HepG2 (cell line): ENCODE results near the gene SYTL1. TPM values are rescaled to one million over a fixed set of nuclear protein-coding genes. Genes with fewer than 3 reads are reported as not detected.

ENCODE experiments used
- AHR ChIP-seq: IDR thresholded peaks from 2 replicates; pipeline ENCODE4 v1.6.1; 2018; ENCODE audit warnings: missing genetic modification reagents, missing compliant biosample characterization
- BCL3 ChIP-seq: sonication (generic); formaldehyde crosslinking; IDR thresholded peaks from 2 replicates; pipeline ENCODE4 v1.5.1; 2020; ENCODE audit warnings: mild to moderate bottlenecking, missing genetic modification reagents, moderate library complexity
- CCAR2 ChIP-seq: fragments of 200-400 bp; formaldehyde crosslinking; optimal IDR thresholded peaks from 2 replicates; pipeline ENCODE3; 2018; ENCODE audit warnings: low read depth, mild to moderate bottlenecking, low read length, moderate library complexity
- HMGXB3 ChIP-seq: sonication (generic); formaldehyde crosslinking; IDR thresholded peaks from 2 replicates; pipeline ENCODE4 v1.4.0; 2020; ENCODE audit warnings: missing genetic modification reagents, borderline replicate concordance
- MIXL1 ChIP-seq: IDR thresholded peaks from 2 replicates; pipeline ENCODE4 v1.6.1; 2016
- MXD3 ChIP-seq: IDR thresholded peaks from 2 replicates; pipeline ENCODE4 v1.6.1; 2016; ENCODE audit warnings: mild to moderate bottlenecking, missing biosample characterization, missing genetic modification reagents
- PRPF4 ChIP-seq: fragments of 200-400 bp; formaldehyde crosslinking; IDR thresholded peaks from 2 replicates; pipeline ENCODE4 v1.6.1; 2016; ENCODE audit warnings: low read length, low read depth; ENCODE audit not compliant: poor library complexity, severe bottlenecking
- SSRP1 ChIP-seq: IDR thresholded peaks from 2 replicates; pipeline ENCODE4 v1.6.1; 2016; ENCODE audit warnings: control low read depth
- SUZ12 ChIP-seq: fragments of 150-350 bp; IDR thresholded peaks from 2 replicates; pipeline ENCODE4 v1.6.1; 2014; ENCODE audit warnings: low read depth, low read length
- THAP11 ChIP-seq: IDR thresholded peaks from 2 replicates; pipeline ENCODE4 v1.6.1; 2016; ENCODE audit warnings: missing biosample characterization, missing genetic modification reagents
- XRCC5 ChIP-seq: fragments of 200-400 bp; formaldehyde crosslinking; optimal IDR thresholded peaks from 2 replicates; pipeline ENCODE3; 2017; ENCODE audit warnings: mild to moderate bottlenecking, low read length
- ZFP37 ChIP-seq: sonication (generic); formaldehyde crosslinking; IDR thresholded peaks from 2 replicates; pipeline ENCODE4 v1.4.0; 2020; ENCODE audit warnings: missing genetic modification reagents, borderline replicate concordance
- ZNF232 ChIP-seq: sonication (generic); formaldehyde crosslinking; IDR thresholded peaks from 2 replicates; pipeline ENCODE4 v1.4.0; 2020; ENCODE audit warnings: missing genetic modification reagents, borderline replicate concordance
- ZNF335 ChIP-seq: sonication (generic); formaldehyde crosslinking; IDR thresholded peaks from 2 replicates; pipeline ENCODE4 v1.4.0; 2020; ENCODE audit warnings: missing genetic modification reagents
- ZNF879 ChIP-seq: sonication (generic); formaldehyde crosslinking; IDR thresholded peaks from 2 replicates; pipeline ENCODE4 v1.8.1; 2023; ENCODE audit warnings: missing genetic modification reagents
- polyA plus RNA-seq, 8 experiments: library from polyadenylated mRNA; depleted of rRNA in 3 of 8; stranded (reverse) in 7 of 8; unstranded in 1 of 8; fragments of >200 nt; fragmentation: Illumina TruSeq in 4 of 8; extraction: Trizol in 4 of 8; gene quantifications; 2 replicates each; pipeline versions ENCODE4 v1.2.1 to v1.2.3, GENCODE V29; 2011 to 2016; ENCODE audit warnings: low read depth in 4 of 8, missing spikeins in 1 of 8, mixed read lengths in 1 of 8; ENCODE audit not compliant: insufficient read depth in 1 of 8
- total RNA-seq, 5 experiments: library from RNA; depleted of rRNA; stranded (reverse); fragments of >200 nt; fragmentation: Illumina TruSeq; extraction: Trizol; gene quantifications; 2 replicates each; pipeline ENCODE4 v1.2.3, GENCODE V29; 2016; ENCODE audit warnings: low read depth in 1 of 5
- TF ChIP-seq, protein P1 (sequence below): sonication (generic); formaldehyde crosslinking; IDR thresholded peaks from 2 replicates; pipeline ENCODE4 v1.4.0; 2020; ENCODE audit warnings: low read depth, mild to moderate bottlenecking, missing genetic modification reagents
- TF ChIP-seq, protein P2 (sequence below): sonication (generic); formaldehyde crosslinking; IDR thresholded peaks from 2 replicates; pipeline ENCODE4 v1.4.0; 2020; ENCODE audit warnings: missing genetic modification reagents
- TF ChIP-seq, protein P3 (sequence below), 2 experiments: sonication (generic) in 1 of 2; formaldehyde crosslinking in 1 of 2; IDR thresholded peaks; 2 replicates each; pipeline versions ENCODE4 v1.4.0 to v1.6.1; 2018 to 2020; ENCODE audit warnings: missing genetic modification reagents in 2 of 2, borderline replicate concordance in 1 of 2, low read depth in 1 of 2, mild to moderate bottlenecking in 1 of 2, missing biosample characterization in 1 of 2

Gene SYTL1
- total and polyA plus RNA-seq, 2 of the 13 experiments (the other 11 are each of a cell fraction or from before 2014, with no cell fraction given) = 11.1 to 17.8 TPM

DNA sequence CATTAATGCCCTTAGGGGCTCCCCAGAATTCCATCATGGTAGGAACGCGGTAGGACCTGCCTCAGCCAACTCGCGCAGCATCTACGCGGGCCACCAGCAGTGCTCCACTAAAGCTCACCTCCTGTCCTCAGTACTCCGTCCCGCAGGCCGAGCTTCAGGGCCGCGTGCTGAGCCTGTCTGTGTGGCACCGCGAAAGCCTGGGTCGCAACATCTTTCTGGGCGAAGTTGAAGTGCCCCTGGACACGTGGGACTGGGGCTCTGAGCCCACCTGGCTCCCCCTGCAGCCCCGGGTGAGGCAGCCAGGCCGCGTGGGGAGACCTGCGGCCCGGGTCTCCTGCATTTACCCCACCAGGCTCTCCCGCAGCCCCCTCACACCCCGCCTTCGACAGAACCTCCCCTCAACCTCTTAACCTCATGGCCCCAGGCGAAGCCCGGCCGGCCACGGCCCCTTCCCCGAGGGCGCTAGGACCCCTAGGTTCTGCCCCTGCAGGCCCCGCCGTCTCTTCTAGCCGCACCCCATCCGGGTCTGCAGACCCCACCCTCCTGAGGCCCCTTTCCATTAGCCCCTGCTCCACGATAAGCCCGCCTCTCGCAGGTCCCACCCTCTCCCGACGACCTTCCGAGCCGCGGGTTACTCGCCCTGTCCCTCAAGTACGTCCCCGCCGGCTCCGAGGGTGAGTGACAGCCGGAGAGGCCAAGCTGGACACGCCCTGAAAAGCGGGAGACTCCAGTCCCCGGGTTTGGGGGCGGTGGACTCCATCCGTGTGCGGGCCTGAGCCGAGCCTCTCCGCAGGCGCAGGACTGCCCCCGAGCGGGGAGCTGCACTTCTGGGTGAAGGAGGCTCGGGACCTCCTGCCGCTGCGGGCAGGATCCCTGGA, 9.1 kb downstream of the SYTL1 start (continued):
- TF ChIP-seq MXD3 (CRISPR knock-in tag) (0 out of 2 replicates have a peak, but pooled peaks have one; percentile 22), AHR (CRISPR knock-in tag) (no peak), ZNF232 (CRISPR knock-in tag) (no peak), SSRP1 (CRISPR knock-in tag) (no peak), SUZ12 (no peak), ZNF335 (CRISPR knock-in tag) (no peak), CCAR2 (no peak), XRCC5 (peak; percentile 71), BCL3 (no peak), ZNF879 (no peak), ZFP37 (no peak), THAP11 (CRISPR knock-in tag) (no peak), PRPF4 (peak; percentile 22), HMGXB3 (CRISPR knock-in tag) (no peak), MIXL1 (CRISPR knock-in tag) (no peak)
- TF ChIP-seq, protein P1, sequence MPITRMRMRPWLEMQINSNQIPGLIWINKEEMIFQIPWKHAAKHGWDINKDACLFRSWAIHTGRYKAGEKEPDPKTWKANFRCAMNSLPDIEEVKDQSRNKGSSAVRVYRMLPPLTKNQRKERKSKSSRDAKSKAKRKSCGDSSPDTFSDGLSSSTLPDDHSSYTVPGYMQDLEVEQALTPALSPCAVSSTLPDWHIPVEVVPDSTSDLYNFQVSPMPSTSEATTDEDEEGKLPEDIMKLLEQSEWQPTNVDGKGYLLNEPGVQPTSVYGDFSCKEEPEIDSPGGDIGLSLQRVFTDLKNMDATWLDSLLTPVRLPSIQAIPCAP (CRISPR knock-in tag) = no peak
- TF ChIP-seq, protein P2, sequence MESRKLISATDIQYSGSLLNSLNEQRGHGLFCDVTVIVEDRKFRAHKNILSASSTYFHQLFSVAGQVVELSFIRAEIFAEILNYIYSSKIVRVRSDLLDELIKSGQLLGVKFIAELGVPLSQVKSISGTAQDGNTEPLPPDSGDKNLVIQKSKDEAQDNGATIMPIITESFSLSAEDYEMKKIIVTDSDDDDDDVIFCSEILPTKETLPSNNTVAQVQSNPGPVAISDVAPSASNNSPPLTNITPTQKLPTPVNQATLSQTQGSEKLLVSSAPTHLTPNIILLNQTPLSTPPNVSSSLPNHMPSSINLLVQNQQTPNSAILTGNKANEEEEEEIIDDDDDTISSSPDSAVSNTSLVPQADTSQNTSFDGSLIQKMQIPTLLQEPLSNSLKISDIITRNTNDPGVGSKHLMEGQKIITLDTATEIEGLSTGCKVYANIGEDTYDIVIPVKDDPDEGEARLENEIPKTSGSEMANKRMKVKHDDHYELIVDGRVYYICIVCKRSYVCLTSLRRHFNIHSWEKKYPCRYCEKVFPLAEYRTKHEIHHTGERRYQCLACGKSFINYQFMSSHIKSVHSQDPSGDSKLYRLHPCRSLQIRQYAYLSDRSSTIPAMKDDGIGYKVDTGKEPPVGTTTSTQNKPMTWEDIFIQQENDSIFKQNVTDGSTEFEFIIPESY (CRISPR knock-in tag) = peak; percentile 88
- TF ChIP-seq, protein P3, sequence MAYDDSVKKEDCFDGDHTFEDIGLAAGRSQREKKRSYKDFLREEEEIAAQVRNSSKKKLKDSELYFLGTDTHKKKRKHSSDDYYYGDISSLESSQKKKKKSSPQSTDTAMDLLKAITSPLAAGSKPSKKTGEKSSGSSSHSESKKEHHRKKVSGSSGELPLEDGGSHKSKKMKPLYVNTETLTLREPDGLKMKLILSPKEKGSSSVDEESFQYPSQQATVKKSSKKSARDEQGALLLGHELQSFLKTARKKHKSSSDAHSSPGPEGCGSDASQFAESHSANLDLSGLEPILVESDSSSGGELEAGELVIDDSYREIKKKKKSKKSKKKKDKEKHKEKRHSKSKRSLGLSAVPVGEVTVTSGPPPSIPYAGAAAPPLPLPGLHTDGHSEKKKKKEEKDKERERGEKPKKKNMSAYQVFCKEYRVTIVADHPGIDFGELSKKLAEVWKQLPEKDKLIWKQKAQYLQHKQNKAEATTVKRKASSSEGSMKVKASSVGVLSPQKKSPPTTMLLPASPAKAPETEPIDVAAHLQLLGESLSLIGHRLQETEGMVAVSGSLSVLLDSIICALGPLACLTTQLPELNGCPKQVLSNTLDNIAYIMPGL (CRISPR knock-in tag; IDR thresholded peaks at IDR 0.05; ENCODE audit: borderline replicate concordance in 1 of 2, low read depth in 1 of 2) = 0 out of 4 replicates have a peak, but pooled peaks of 1 of the 2 experiments have one; percentile 36
